ENCODE measurements around the gene CHORDC1.
"Not testable (repeated sequence)": the region's sequence is repeated elsewhere in the genome, so short reads cannot be mapped to it uniquely, and the experiment has no call there.

The CHORDC1 gene

GRCh38 chr11:90250970-90251369, 28.1 kb upstream of the CHORDC1 start:
- H3K4me3 ChIP-seq (replicated peaks in 1 of 2; ENCODE audit: low read depth in 2 of 2, low read length in 2 of 2): no peak overlapping the region
- no peak for TF ChIP-seq CTCF (IDR thresholded peaks at IDR 0.05; ENCODE audit: low read depth, low read length)
- DNase-seq (ENCODE audit: low read depth in 2 of 2): no peak

DNA sequence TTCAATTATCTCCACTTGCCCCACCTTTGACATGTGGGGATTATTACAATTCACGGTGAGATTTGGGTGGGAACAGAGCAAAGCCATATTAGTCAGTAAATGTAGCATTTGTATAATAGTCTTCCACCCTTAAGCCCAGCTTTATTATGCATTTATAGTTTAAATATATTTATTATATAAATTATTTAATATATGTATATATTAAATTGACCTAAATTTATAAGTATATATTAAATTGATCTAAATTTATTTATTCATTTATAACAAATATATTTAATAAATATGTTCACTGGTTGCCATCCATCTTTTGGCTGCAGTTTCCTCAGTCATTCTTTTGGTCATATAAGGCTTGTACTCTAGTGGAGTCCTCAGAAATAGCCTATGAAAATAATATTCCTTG, 23.6 kb upstream of the CHORDC1 start:
- DNase-seq (ENCODE audit: low read depth in 2 of 2): no peak
- no peak for TF ChIP-seq CTCF (IDR thresholded peaks at IDR 0.05; ENCODE audit: low read depth, low read length)
- no peak overlapping the region for H3K4me3 ChIP-seq (replicated peaks in 1 of 2; ENCODE audit: low read depth in 2 of 2, low read length in 2 of 2)

GRCh38 chr11:90243534-90243933, 20.7 kb upstream of the CHORDC1 start:
- no peak for TF ChIP-seq CTCF (IDR thresholded peaks at IDR 0.05; ENCODE audit: low read depth, low read length)
- no peak overlapping the region for H3K4me3 ChIP-seq (replicated peaks in 1 of 2; ENCODE audit: low read depth in 2 of 2, low read length in 2 of 2)
- DNase-seq (ENCODE audit: low read depth in 2 of 2): no peak

- no peak overlapping the region for H3K4me3 ChIP-seq (replicated peaks in 1 of 2; ENCODE audit: low read depth in 2 of 2, low read length in 2 of 2)
- no peak for DNase-seq (ENCODE audit: low read depth in 2 of 2)
- TF ChIP-seq CTCF (IDR thresholded peaks at IDR 0.05; ENCODE audit: low read depth, low read length): no peak
Observed at GRCh38 chr11:90242894-90243416, 20.1 kb upstream of the CHORDC1 start.

GRCh38 chr11:90241414-90241813, 18.6 kb upstream of the CHORDC1 start:
- no peak overlapping the region for H3K4me3 ChIP-seq (replicated peaks in 1 of 2; ENCODE audit: low read depth in 2 of 2, low read length in 2 of 2)
- no peak for DNase-seq (ENCODE audit: low read depth in 2 of 2)
- no peak for TF ChIP-seq CTCF (IDR thresholded peaks at IDR 0.05; ENCODE audit: low read depth, low read length)

DNA sequence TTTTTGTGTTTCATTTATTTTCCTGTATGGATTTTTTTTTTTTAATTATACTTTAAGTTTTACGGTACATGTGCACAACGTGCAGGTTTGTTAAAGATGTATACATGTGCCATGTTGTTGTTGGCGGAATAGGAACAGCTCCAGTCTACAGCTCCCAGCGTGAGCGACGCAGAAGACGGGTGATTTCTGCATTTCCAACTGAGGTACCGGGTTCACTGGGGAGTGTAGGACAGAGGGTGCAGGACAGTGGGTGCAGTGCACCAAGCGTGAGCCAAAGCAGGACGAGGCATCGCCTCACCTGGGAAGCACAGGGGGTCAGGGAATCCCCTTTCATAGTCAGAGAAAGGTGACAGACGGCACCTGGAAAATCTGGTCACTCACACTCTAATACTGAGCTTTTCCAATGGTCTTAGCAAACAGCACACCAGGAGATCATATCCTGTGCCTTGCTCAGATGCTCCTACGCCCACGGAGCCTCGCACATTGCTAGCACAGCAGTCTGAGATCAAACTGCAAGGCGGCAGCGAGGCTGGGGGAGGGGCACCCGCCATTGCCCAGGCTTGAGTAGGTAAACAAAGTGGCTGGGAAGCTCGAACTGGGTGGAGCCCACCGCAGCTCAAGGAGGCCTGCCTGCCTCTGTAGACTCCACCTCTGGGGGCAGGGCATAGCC, 17.3 kb upstream of the CHORDC1 start:
- DNase-seq (ENCODE audit: low read depth in 2 of 2): not testable (repeated sequence)

GRCh38 chr11:90237004-90237403, 14.2 kb upstream of the CHORDC1 start:
- no peak for TF ChIP-seq CTCF (IDR thresholded peaks at IDR 0.05; ENCODE audit: low read depth, low read length)
- H3K4me3 ChIP-seq (replicated peaks in 1 of 2; ENCODE audit: low read depth in 2 of 2, low read length in 2 of 2): no peak overlapping the region

More for the DNA sequence above, 17.3 kb upstream of the CHORDC1 start:
- H3K4me3 ChIP-seq (replicated peaks in 1 of 2; ENCODE audit: low read depth in 2 of 2, low read length in 2 of 2): not testable (repeated sequence)

More at GRCh38 chr11:90237004-90237403, 14.2 kb upstream of the CHORDC1 start:
- no peak for DNase-seq (ENCODE audit: low read depth in 2 of 2)

Measured in cardiac fibroblast (primary cell).